Mesenchymal stem cell (in vitro differentiated cells and primary cell): ENCODE data around the gene ELSPBP1.

Experiments
- DNase-seq: peaks from one replicate; pipeline ENCODE4 v3.0.0-alpha.2; 2013
- H2AFZ ChIP-seq: one replicate; pipeline ENCODE4 v1.6.1; 2013; ENCODE audit warnings: low read depth, mild to moderate bottlenecking, control low read depth, inconsistent platforms, low read length, moderate library complexity
- H2AK5ac ChIP-seq: 2 replicates; pipeline ENCODE4 v1.6.1; 2013; ENCODE audit warnings: low read length, moderate library complexity, mild to moderate bottlenecking, inconsistent platforms; ENCODE audit not compliant: severe bottlenecking
- H2BK120ac ChIP-seq: one replicate; pipeline ENCODE4 v1.6.1; 2013; ENCODE audit warnings: low read depth, mild to moderate bottlenecking, inconsistent platforms, low read length, moderate library complexity
- H2BK12ac ChIP-seq, 2 experiments: one replicate each; pipeline ENCODE4 v1.6.1; 2013; ENCODE audit warnings: inconsistent platforms in 2 of 2, low read length in 2 of 2, mild to moderate bottlenecking in 2 of 2, moderate library complexity in 2 of 2, control low read depth in 1 of 2
- H2BK15ac ChIP-seq: one replicate; pipeline ENCODE4 v1.6.1; 2013; ENCODE audit warnings: mild to moderate bottlenecking, low read depth, inconsistent platforms; ENCODE audit not compliant: poor library complexity, severe bottlenecking
- H2BK5ac ChIP-seq: 2 replicates; pipeline ENCODE4 v1.6.1; 2013; ENCODE audit warnings: low read depth, mild to moderate bottlenecking, low read length, control low read depth, inconsistent platforms; ENCODE audit not compliant: poor library complexity, severe bottlenecking
- H3K14ac ChIP-seq, 2 experiments: one replicate each; pipeline ENCODE4 v1.6.1; 2013; ENCODE audit warnings: inconsistent platforms in 2 of 2, low read length in 2 of 2, control low read depth in 1 of 2, mild to moderate bottlenecking in 1 of 2, moderate library complexity in 1 of 2
- H3K18ac ChIP-seq, 2 experiments: one replicate each; pipeline ENCODE4 v1.6.1; 2013; ENCODE audit warnings: inconsistent platforms in 2 of 2, low read length in 2 of 2, control low read depth in 1 of 2, low read depth in 1 of 2, mild to moderate bottlenecking in 1 of 2
- H3K23ac ChIP-seq, 2 experiments: one replicate each; pipeline ENCODE4 v1.6.1; 2013; ENCODE audit warnings: inconsistent platforms in 2 of 2, low read length in 2 of 2, mild to moderate bottlenecking in 2 of 2, moderate library complexity in 2 of 2, control low read depth in 1 of 2
- H3K27ac ChIP-seq: 2 replicates; pipeline ENCODE4 v1.5.1; 2013; ENCODE audit warnings: mild to moderate bottlenecking, moderate library complexity, low read length, control low read depth, inconsistent platforms; ENCODE audit not compliant: poor library complexity, severe bottlenecking
- H3K27me3 ChIP-seq, 2 experiments: 2 replicates each; pipeline versions ENCODE4 v1.6.1 to v1.7.0; 2013; ENCODE audit warnings: low read length in 2 of 2, mild to moderate bottlenecking in 2 of 2, moderate library complexity in 2 of 2, control low read depth in 1 of 2, inconsistent platforms in 1 of 2; ENCODE audit not compliant: control insufficient read depth in 1 of 2, insufficient read depth in 1 of 2
- H3K36me3 ChIP-seq, 2 experiments: 2 replicates each; pipeline versions ENCODE4 v1.6.1 to v1.7.0; 2013; ENCODE audit warnings: low read length in 2 of 2, control low read depth in 1 of 2, inconsistent platforms in 1 of 2, low read depth in 1 of 2, mild to moderate bottlenecking in 1 of 2; ENCODE audit not compliant: insufficient read depth in 2 of 2, control insufficient read depth in 1 of 2
- H3K4ac ChIP-seq, 2 experiments: one replicate each; pipeline ENCODE4 v1.6.1; 2013; ENCODE audit warnings: inconsistent platforms in 2 of 2, low read length in 2 of 2, mild to moderate bottlenecking in 2 of 2, moderate library complexity in 2 of 2, control low read depth in 1 of 2, low read depth in 1 of 2
- H3K4me1 ChIP-seq: 2 replicates; pipeline ENCODE4 v1.6.1; 2013; ENCODE audit warnings: low read depth, low read length, control low read depth; ENCODE audit not compliant: control insufficient read depth, insufficient read depth
- H3K4me2 ChIP-seq: 2 replicates; pipeline ENCODE4 v1.6.1; 2013; ENCODE audit warnings: low read length, mild to moderate bottlenecking, inconsistent platforms; ENCODE audit not compliant: poor library complexity, severe bottlenecking
- H3K4me3 ChIP-seq, 2 experiments: 2 replicates each; pipeline versions ENCODE4 v1.5.1 to v1.7.0; 2013; ENCODE audit warnings: low read length in 2 of 2, mild to moderate bottlenecking in 2 of 2, control low read depth in 1 of 2, low read depth in 1 of 2; ENCODE audit not compliant: insufficient read depth in 1 of 2
- H3K79me1 ChIP-seq: replicated peaks from 2 replicates; pipeline ENCODE4 v1.6.1; 2013; ENCODE audit warnings: mild to moderate bottlenecking, control low read depth, low read length, inconsistent platforms; ENCODE audit not compliant: poor library complexity, severe bottlenecking
- H3K9ac ChIP-seq: 2 replicates; pipeline ENCODE4 v1.7.0; 2013; ENCODE audit warnings: mild to moderate bottlenecking, low read length, moderate library complexity
- H3K9me3 ChIP-seq: 2 replicates; pipeline ENCODE4 v1.7.0; 2013; ENCODE audit warnings: mild to moderate bottlenecking, low read length; ENCODE audit not compliant: control insufficient read depth
- H4K8ac ChIP-seq: one replicate; pipeline ENCODE4 v1.6.1; 2013; ENCODE audit warnings: inconsistent platforms, mild to moderate bottlenecking, low read length, moderate library complexity
- H4K91ac ChIP-seq: one replicate; pipeline ENCODE4 v1.6.1; 2013; ENCODE audit warnings: mild to moderate bottlenecking, low read length, inconsistent platforms
- WGBS: methylation state at CpG from one replicate; pipeline ENCODE4 v1.1.7; 2013; ENCODE audit warnings: mixed read lengths; 5-methylcytosine and 5-hydroxymethylcytosine counted together

Gene ELSPBP1

GRCh38 chr19:48051335-48052033 lies 57.1 kb downstream of the ELSPBP1 start:
- Histone ChIP-seq H3K18ac (no peak overlapping the region), H3K27ac (no peak overlapping the region), H3K4me3 (no peak overlapping the region), H3K4me2 (no peak overlapping the region), H2BK120ac (no peak overlapping the region), H3K36me3 (no peaks in the 10 kb centered on the region), H2BK12ac (no peak overlapping the region), H2BK5ac (no peak overlapping the region), H4K91ac (no peak overlapping the region), H3K9ac (no peak overlapping the region), H2AK5ac (no peak overlapping the region), H3K23ac (no peak overlapping the region), H3K9me3 (peaks cover 23% of the 10 kb centered on the region), H2BK15ac (no peak overlapping the region), H2AFZ (no peak overlapping the region), H3K4me1 (no peaks in the 10 kb centered on the region), H3K27me3 (peaks cover 0 to 12% of the 10 kb centered on the region in 2 experiments), H3K79me1 (no peaks in the 10 kb centered on the region), H3K14ac (no peak overlapping the region), H4K8ac (no peak overlapping the region), H3K4ac (no peak overlapping the region)
- WGBS: 85% methylated on average over 6 of the region's 10 CpGs
- no peak for DNase-seq

- Histone ChIP-seq H3K4me3 (no peak overlapping the region), H2AK5ac (no peak overlapping the region), H3K18ac (no peak overlapping the region), H2BK12ac (no peak overlapping the region), H3K4me2 (no peak overlapping the region), H3K14ac (no peak overlapping the region), H3K9me3 (peaks cover 20% of the 10 kb centered on the region), H2BK5ac (no peak overlapping the region), H4K91ac (no peak overlapping the region), H3K27ac (no peak overlapping the region), H2AFZ (no peak overlapping the region), H3K27me3 (peaks cover 0 to 10% of the 10 kb centered on the region in 2 experiments), H3K4me1 (no peaks in the 10 kb centered on the region), H3K9ac (no peak overlapping the region), H4K8ac (no peak overlapping the region), H3K79me1 (no peaks in the 10 kb centered on the region), H3K36me3 (no peaks in the 10 kb centered on the region), H3K23ac (no peak overlapping the region), H2BK120ac (no peak overlapping the region), H3K4ac (no peak overlapping the region), H2BK15ac (no peak overlapping the region)
- no peak for DNase-seq
- 49% methylated on average over 4 of the region's 5 CpGs for WGBS
These were observed 58.6 kb downstream of the ELSPBP1 start for GRCh38 chr19:48053076-48053475.

- H3K36me3 ChIP-seq: no peaks in the 10 kb centered on the region
These were observed 59.4 kb downstream of the ELSPBP1 start for GRCh38 chr19:48053856-48054255.

GRCh38 chr19:48059331-48059730 lies 64.9 kb downstream of the ELSPBP1 start:
- Histone ChIP-seq H2BK5ac (no peak overlapping the region), H3K9ac (no peak overlapping the region), H3K4me1 (no peaks in the 10 kb centered on the region), H2AFZ (no peak overlapping the region), H4K8ac (no peak overlapping the region), H2BK15ac (no peak overlapping the region), H3K9me3 (no peaks in the 10 kb centered on the region), H3K79me1 (no peaks in the 10 kb centered on the region), H3K4me2 (no peak overlapping the region), H3K4me3 (no peak overlapping the region), H4K91ac (no peak overlapping the region), H3K36me3 (no peaks in the 10 kb centered on the region), H3K4ac (no peak overlapping the region), H3K14ac (no peak overlapping the region), H3K18ac (no peak overlapping the region), H3K23ac (no peak overlapping the region), H2BK120ac (no peak overlapping the region), H3K27me3 (peaks cover 0 to 27% of the 10 kb centered on the region in 2 experiments), H3K27ac (no peak overlapping the region), H2AK5ac (no peak overlapping the region), H2BK12ac (no peak overlapping the region)
- DNase-seq: no peak
- WGBS: 89% methylated on average over 6 of the region's 6 CpGs

More at GRCh38 chr19:48053856-48054255, 59.4 kb downstream of the ELSPBP1 start:
- Histone ChIP-seq H2BK12ac (no peak overlapping the region), H4K91ac (no peak overlapping the region), H2BK120ac (no peak overlapping the region), H4K8ac (no peak overlapping the region), H3K4me3 (no peak overlapping the region), H3K18ac (no peak overlapping the region), H3K4me1 (no peaks in the 10 kb centered on the region), H3K27me3 (peaks cover 0 to 8% of the 10 kb centered on the region in 2 experiments), H3K4me2 (no peak overlapping the region), H2AK5ac (no peak overlapping the region), H3K9ac (no peak overlapping the region), H3K27ac (no peak overlapping the region), H3K14ac (no peak overlapping the region), H2BK5ac (no peak overlapping the region), H2AFZ (no peak overlapping the region), H3K79me1 (no peaks in the 10 kb centered on the region), H2BK15ac (no peak overlapping the region), H3K23ac (no peak overlapping the region), H3K9me3 (peaks cover 12% of the 10 kb centered on the region), H3K4ac (no peak overlapping the region)
- WGBS: 73% methylated on average over 5 of the region's 5 CpGs
- no peak for DNase-seq
